Activated CD4-positive, alpha-beta T cell treated with anti-CD3 and anti-CD28 coated beads, Interleukin-2, amount 50 U/mL, for 24 hours (primary cell): ENCODE measurements around the gene RTN4R.

Experiments
- DNase-seq, 2 donors: peaks; one replicate each; pipeline ENCODE4 v3.0.0-alpha.2; 2020; ENCODE audit warnings: low read depth in 1 of 2, low spot score in 1 of 2

Gene RTN4R

DNA sequence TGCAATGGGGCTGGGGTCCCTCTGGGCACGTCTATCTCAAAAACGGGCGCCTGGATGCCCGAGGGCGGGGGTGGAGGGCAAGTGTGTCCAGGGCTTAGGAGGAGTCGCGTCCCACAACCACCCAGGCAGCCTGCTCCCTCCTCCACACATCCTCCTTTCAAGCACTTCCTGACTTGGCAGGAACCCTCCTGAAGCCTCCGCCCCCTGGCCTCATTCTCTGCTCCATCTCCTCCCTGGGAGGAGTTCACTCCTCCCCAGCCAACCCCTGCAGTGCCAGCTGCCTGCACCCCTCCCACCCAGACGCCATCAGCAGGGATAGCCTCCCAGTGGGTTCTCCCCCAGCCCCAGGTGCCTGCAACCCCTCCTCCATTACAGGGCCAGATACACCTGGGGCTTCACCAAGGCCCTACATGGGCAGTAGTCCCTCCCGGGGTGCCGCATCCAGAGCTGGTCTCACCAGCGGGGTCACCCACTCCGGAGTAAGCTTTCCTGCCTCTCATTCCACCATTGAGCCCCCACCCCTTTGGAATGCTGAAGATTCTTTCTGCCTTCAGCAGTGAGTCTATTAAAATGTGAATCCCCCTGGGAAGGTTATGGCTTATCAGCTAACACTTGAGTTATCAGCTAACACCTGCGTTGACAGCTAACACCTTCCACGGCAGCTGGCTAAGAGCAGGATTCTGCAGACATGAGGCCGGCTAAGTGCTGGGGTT is 24.4 kb downstream of the RTN4R start:
- DNase-seq = peak in 1 of 2 donors; percentile 30

GRCh38 chr22:20243176-20243536 is 25.0 kb downstream of the RTN4R start:
- DNase-seq = no peak

DNA sequence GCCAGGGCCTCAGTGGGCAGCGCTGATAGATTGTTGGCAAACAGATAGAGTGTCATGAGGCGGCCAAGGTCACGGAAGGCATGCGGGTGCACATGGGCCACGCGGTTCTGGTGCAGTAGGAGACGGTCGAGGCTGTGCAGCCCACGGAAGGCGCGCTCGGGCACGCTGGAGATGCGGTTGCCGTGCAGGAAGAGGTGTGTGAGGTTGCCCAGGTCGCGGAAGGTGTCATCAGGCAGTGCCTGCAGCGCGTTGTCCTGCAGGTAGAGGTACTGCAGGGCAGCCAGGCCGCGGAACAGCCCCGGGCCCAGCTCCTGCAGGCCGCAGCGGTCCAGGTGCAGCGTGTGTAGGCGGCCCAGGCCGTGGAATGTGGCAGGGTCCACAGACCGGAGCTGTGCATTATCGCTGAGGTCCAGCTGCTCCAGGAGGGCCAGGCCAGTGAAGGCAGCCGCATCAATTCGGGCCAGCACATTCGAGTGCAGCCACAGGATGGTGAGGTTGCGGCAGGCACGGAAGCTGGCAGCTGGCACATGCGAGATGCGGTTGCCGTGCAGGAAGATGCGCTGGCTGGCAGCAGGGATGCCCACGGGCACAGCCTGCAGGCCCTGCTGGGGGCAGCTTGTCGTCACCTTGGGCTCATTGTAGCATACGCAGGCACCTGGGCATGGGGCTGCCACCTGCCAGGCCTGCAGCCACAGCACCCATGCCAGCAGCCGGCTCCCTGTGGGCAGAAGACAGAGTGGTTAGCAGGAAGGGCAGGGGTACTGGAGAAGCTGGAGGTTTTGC is 25.5 kb downstream of the RTN4R start:
- no peak for DNase-seq

- no peak for DNase-seq
Observed at GRCh38 chr22:20241579-20242392, 26.3 kb downstream of the RTN4R start.

- no peak for DNase-seq
Observed at GRCh38 chr22:20240900-20241299, 27.2 kb downstream of the RTN4R start.

- no peak for DNase-seq
Observed at GRCh38 chr22:20240447-20240764, 27.7 kb downstream of the RTN4R start.

GRCh38 chr22:20239676-20240446 is 28.3 kb downstream of the RTN4R start:
- DNase-seq = no peak

- DNase-seq = no peak
Observed at GRCh38 chr22:20238901-20239675, 29.0 kb downstream of the RTN4R start.

DNA sequence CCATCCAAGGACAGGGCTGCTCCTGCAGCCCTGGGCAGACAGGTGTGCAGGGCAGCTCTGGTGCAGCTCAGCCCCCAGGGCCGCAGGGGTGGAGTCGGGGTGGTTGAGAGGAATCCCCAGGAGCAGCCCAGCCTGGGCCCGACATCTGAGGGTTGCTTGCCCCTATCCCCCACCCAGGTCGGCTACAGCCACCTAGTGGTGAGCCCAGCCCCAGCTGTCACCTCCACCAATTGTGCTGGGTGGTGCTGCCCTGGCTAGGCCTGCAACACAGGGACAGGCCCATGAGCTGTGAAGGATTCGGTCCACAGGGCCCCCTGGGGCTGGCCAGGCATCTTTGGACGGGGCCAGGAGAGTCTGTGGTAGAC is 29.6 kb downstream of the RTN4R start:
- peak in 1 of 2 donors; percentile 27 for DNase-seq

- no peak for DNase-seq
Observed at GRCh38 chr22:20237480-20238440, 30.4 kb downstream of the RTN4R start.

DNA sequence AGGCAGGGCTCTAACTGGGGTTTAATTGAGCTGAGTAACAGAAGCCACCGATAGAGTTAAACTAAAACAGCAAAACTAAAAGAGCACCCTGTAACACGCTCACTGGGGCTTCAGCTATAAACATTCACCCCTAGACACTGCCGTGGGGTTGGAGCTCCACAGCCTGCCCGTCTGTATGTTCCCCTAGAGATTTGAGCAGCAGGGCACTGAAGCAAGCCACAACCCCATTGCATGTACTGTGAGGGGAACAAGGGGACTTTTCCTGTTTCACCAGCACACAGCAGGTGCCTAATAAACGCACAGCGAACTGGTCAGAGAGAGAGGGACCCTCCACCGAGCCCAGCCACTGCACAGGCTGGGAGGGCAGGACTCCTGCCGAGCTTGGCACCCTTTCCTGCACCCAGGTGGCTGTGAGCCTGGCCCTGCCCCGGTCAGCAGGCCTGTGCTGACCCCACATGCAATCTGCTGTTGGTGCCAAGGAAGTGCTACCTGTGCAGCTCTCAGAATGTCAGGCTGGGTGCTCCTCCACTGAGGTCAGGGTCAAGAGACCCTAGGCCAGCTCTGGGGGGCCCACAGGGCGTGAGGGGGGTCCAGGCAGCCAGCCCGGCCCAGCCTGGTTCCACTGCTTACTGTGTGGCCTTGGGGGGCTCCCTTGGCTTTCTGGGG is 31.9 kb downstream of the RTN4R start:
- no peak for DNase-seq

DNA sequence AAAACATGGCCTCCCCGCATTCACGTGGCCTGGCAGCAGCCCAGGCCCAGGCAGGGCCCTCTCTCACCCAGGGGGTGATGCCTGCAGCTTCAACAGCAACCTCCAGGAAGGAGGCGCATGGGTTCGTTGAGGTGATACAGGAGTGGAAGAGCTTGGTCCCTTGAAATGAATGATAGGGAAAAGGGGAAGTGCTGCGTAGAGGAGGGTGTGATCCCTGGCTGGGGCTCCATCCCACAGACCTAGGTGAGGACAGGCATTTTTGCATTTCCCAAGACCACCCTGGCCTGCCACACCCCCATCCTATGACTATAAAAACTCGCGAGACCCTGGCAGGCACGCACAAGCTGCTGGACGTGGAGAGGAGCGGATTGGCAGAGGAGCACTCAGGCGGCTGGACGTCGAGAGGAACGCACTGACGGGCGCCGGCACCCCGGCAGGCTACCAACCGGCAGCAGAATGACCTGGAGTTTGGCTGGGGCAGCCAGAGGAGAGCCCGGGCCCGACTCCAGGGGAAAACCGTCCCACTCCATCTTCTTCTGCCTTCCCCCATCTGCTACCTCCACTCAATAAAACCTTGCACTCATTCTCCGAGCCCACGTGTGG is 32.6 kb downstream of the RTN4R start:
- DNase-seq = no peak

- DNase-seq = no peak
Observed at GRCh38 chr22:20234760-20235388, 33.2 kb downstream of the RTN4R start.

DNA sequence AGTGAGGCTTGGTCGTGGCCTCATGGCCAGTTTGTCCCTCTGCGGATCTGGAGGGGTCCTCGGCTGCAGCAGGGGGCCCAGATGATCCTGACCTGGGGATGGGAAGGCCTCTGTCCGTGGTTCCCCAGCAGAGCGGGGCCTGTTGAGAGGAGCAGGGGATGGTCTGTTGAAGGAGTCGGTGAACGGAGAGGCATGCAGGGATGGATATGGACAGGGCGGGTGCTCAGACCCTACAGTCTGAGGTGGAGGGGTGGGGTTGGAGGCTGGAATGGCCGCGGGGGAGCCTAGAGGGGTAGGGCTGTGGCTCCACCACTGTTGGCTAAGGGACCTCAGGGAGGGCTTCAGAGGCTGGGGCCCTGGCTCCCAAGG is 33.8 kb downstream of the RTN4R start:
- DNase-seq = no peak

- no peak for DNase-seq
Observed at GRCh38 chr22:20233351-20234313, 34.5 kb downstream of the RTN4R start.

DNA sequence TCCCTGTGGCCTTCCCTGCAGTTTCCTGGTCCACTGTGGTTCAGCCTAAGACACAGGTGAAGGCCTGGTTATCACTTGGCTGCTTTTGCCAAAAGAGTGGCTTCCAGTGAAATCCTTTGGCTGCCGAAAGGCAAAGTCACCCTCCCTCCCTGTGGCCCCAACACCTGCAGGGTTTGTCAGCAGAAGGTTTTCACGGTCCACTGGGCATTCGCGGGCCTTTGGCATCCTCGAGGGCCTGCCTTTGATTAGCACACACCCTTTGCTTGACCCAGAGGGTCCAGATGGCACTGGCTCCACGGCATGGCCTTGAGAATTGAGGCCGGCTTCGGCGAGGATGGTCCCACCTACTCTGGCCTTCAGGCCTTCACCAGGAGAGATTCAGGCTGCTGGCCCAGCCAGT is 35.3 kb downstream of the RTN4R start:
- no peak for DNase-seq

DNA sequence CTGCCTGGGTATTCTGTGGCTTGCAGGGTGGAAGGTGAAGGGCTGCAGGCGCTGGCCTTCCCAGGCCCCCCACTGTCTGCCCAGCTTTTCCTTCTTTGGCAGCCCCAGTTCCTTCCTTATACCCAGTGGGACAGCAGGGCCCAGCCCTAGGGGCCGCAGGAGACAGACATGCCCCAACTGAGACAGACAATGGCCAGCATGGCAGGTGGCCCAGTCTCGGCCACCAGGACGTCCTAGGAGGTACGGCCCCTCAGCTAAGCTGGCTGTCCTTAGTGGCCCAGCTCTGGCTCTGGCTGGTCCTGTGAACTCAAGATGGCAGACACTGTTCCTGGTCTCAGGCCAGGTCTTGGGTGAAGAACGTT is 35.9 kb downstream of the RTN4R start:
- DNase-seq = no peak
